Effector memory CD8-positive, alpha-beta T cell (primary cell): Measurements from ENCODE around the gene BAZ2A.
"Not testable (repeated sequence)": the region's sequence is repeated elsewhere in the genome, so short reads cannot be mapped to it uniquely, and the experiment has no call there.

Experiments
- ATAC-seq: fragments of 150-1000 bp; cut with Tn5 transposase; replicated peaks from 2 replicates; pipeline ENCODE4 v1.10.0; 2021; ENCODE audit warnings: mild to moderate bottlenecking, moderate library complexity
- DNase-seq, 3 experiments: peaks; one replicate each; pipeline ENCODE4 v3.0.0; 2021
- H3K27ac Mint-ChIP-seq, 2 donors: one replicate each; pipeline ENCODE4 v1.8.0; 2022; ENCODE audit warnings: mild to moderate bottlenecking in 2 of 2, mixed read lengths in 2 of 2, moderate library complexity in 2 of 2
- H3K27me3 Mint-ChIP-seq, 2 donors: one replicate each; pipeline ENCODE4 v1.8.0; 2022; ENCODE audit warnings: mixed read lengths in 2 of 2
- H3K36me3 Mint-ChIP-seq: one replicate; pipeline ENCODE4 v1.8.0; 2022; ENCODE audit warnings: mild to moderate bottlenecking, moderate library complexity, mixed read lengths; ENCODE audit not compliant: insufficient read depth
- H3K4me1 Mint-ChIP-seq, 2 donors: one replicate each; pipeline ENCODE4 v1.8.0; 2022; ENCODE audit warnings: low read depth in 2 of 2, mixed read lengths in 2 of 2
- H3K4me3 Mint-ChIP-seq, 2 donors: one replicate each; pipeline ENCODE4 v1.8.0; 2022; ENCODE audit warnings: mild to moderate bottlenecking in 2 of 2, mixed read lengths in 2 of 2, moderate library complexity in 2 of 2
- H3K9me3 Mint-ChIP-seq, 2 donors: one replicate each; pipeline ENCODE4 v1.8.0; 2022; ENCODE audit warnings: mixed read lengths in 2 of 2
- total RNA-seq, 9 experiments: gene quantifications; one replicate each; lab custom pipeline; 2026; lab: John Stamatoyannopoulos, UW

The BAZ2A gene
- total RNA-seq: 66.7 to 307 (median 149) reads per million in 9 experiments

GRCh38 chr12:56630180-56630632, at the start of gene BAZ2A:
Gene BAZ2A, minus strand, starts transcription at chr12:56630326. Its CDS starts 12,796 bp downstream, at chr12:56617530.
- peaks cover 61 to 70% of the 10 kb centered on the region in 2 donors for H3K4me1 Mint-ChIP-seq
- H3K9me3 Mint-ChIP-seq: no peaks in the 10 kb centered on the region
- peak within 1 kb of the TSS; percentile 83 to 95 for H3K27ac Mint-ChIP-seq
- no peaks in the 10 kb centered on the region for H3K27me3 Mint-ChIP-seq
- peak within 1 kb of the TSS; percentile 95 to 100 for H3K4me3 Mint-ChIP-seq
- peaks cover 45% of the 10 kb centered on the region for H3K36me3 Mint-ChIP-seq
- ATAC-seq (peak; percentile 75), DNase-seq (peak; percentile 73 to 75 (median 74))

GRCh38 chr12:56678852-56679251, 48.7 kb upstream of the BAZ2A start:
- DNase-seq (no peak), ATAC-seq (no peak)
- peak overlapping the region; percentile 8 to 31 for H3K4me3 Mint-ChIP-seq
- H3K4me1 Mint-ChIP-seq: peaks cover 28 to 57% of the 10 kb centered on the region in 2 donors
- no peaks in the 10 kb centered on the region for H3K9me3 Mint-ChIP-seq
- H3K36me3 Mint-ChIP-seq: peaks cover 72% of the 10 kb centered on the region
- no peaks in the 10 kb centered on the region for H3K27me3 Mint-ChIP-seq
- peak overlapping the region in 1 of 2 donors; percentile 99 for H3K27ac Mint-ChIP-seq

DNA sequence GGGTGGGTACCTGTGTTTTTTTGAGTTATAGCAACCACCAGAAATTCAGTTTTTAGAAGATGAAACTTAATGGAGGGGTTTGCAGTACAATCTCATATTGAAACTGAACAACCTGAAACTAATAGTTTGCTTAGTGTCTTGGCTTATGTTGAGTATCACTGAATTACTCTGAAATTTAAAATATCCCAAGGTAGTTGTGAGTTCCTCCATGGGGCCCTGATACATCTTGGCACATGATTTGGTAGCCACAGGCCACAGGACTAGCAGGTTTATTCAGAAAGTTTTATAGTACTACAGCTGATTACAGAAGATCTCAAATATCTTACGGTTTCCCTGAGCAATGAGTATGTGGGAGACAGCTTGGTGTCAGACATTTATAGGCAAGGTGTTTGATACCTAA, 47.6 kb upstream of the BAZ2A start:
- DNase-seq: no peak
- no peaks in the 10 kb centered on the region for H3K27me3 Mint-ChIP-seq
- peak; percentile 9 for ATAC-seq
- peaks cover 72% of the 10 kb centered on the region for H3K36me3 Mint-ChIP-seq
- H3K4me1 Mint-ChIP-seq: peaks cover 31 to 61% of the 10 kb centered on the region in 2 donors
- H3K4me3 Mint-ChIP-seq: no peak overlapping the region
- H3K27ac Mint-ChIP-seq: peak overlapping the region in 1 of 2 donors; percentile 56
- no peaks in the 10 kb centered on the region for H3K9me3 Mint-ChIP-seq

DNA sequence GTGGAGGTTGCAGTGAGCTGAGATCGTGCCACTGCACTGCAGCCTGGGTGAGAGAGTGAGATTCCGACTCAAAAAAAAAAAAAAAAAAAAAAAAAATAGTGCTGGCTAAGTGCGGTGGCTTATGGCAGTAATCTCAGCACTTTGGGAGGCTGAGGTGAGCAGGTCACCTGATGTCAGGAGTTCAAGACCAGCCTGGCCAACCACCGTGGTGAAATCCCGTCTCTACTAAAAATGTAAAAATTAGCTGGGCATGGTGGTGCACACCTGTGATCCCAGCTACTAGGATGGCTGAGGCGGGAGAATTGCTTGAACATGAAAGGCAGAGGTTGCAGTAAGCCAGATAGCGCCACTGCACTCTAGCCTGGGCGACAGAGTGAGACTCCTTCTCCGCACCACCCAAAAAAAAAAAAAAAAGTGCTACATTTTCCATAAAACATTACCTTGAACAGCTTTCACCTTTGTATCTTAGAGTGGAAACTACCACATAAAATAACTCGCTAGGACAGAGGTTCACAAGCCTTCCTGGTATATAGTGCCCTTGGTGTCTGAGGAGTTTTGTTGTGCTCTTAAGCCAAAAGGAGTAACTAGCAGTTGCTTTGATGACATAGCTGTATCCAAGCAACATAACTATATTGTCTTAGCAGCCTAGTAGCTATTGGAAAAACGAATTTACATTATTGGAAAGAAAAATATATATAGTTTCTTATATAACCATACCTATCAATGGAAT, 46.9 kb upstream of the BAZ2A start:
- H3K4me1 Mint-ChIP-seq: peaks cover 32 to 63% of the 10 kb centered on the region in 2 donors
- H3K36me3 Mint-ChIP-seq: peaks cover 74% of the 10 kb centered on the region
- ATAC-seq: peak; percentile 44
- H3K4me3 Mint-ChIP-seq: peak overlapping the region in 1 of 2 donors; percentile 45
- H3K27me3 Mint-ChIP-seq: no peaks in the 10 kb centered on the region
- DNase-seq: no peak
- no peak overlapping the region for H3K27ac Mint-ChIP-seq
- no peaks in the 10 kb centered on the region for H3K9me3 Mint-ChIP-seq

- peak overlapping the region; percentile 51 to 84 for H3K27ac Mint-ChIP-seq
These were observed 41.5 kb upstream of the BAZ2A start for GRCh38 chr12:56671608-56672007.

DNA sequence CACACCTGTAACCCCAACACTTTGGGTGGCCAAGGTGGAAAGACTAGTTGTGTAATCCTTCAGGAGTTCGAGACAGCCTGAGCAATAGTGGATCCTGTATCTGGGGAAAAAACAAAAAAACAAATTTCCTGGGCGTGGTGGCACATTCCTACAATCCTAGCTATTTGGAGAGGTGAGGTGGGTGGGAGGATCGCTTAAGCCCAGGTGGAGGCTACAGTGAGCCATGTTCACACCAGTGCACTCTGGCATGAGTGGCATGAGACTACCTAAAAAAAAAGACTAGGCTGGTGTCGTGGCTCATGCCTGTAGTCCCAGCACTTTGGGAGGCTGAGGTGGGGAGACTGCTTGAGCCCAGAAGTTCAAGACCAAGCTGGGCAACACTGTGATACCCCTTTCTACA, 40.7 kb upstream of the BAZ2A start:
- Mint-ChIP-seq H3K36me3 (peaks cover 92% of the 10 kb centered on the region), H3K27ac (no peak overlapping the region)

More at GRCh38 chr12:56671608-56672007, 41.5 kb upstream of the BAZ2A start:
- Mint-ChIP-seq H3K9me3 (no peaks in the 10 kb centered on the region), H3K36me3 (peaks cover 92% of the 10 kb centered on the region), H3K4me1 (peaks cover 20 to 32% of the 10 kb centered on the region in 2 donors), H3K27me3 (no peaks in the 10 kb centered on the region), H3K4me3 (peak overlapping the region in 1 of 2 donors; percentile 36)
- ATAC-seq (no peak), DNase-seq (no peak)

GRCh38 chr12:56668197-56668457, 38.0 kb upstream of the BAZ2A start:
- DNase-seq: no peak
- Mint-ChIP-seq H3K9me3 (no peaks in the 10 kb centered on the region), H3K27ac (peak overlapping the region in 1 of 2 donors; percentile 49), H3K4me1 (peaks cover 15 to 19% of the 10 kb centered on the region in 2 donors), H3K27me3 (no peaks in the 10 kb centered on the region), H3K36me3 (peaks cover 97% of the 10 kb centered on the region), H3K4me3 (no peak overlapping the region)
- no peak for ATAC-seq

More for the DNA sequence above, 40.7 kb upstream of the BAZ2A start:
- no peaks in the 10 kb centered on the region for H3K27me3 Mint-ChIP-seq
- H3K4me3 Mint-ChIP-seq: no peak overlapping the region
- peaks cover 17 to 27% of the 10 kb centered on the region in 2 donors for H3K4me1 Mint-ChIP-seq
- DNase-seq (no peak), ATAC-seq (no peak)
- H3K9me3 Mint-ChIP-seq: no peaks in the 10 kb centered on the region

DNA sequence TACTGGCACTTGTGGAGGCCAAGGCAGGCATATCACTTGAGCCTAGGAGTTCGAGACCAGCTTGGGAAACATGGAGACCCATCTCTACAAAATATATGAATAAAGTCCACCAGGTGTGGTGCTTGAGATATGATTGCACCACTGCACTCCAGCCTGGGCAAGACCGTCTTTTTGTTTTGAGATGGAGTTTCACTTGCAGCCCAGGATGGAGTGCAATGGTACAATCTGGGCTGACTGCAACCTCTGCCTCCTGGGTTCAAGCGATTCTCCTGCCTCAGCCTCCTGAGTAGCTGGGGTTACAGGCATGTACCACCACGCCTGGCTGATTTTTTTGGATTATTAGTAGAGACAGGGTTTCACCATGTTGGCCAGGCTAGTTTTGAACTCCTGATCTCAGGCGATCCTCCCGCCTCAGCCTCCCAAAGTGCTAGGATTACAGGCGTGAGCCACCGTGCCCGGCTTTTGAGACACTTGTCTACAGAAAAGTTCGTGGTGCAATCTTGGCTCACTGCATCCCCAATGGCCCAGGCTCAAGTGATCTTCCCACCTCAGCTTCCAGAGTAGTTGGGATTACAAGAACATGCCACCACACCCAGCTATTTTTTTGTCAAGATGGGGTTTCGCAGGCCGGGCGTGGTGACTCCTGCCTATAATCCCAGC, 32.0 kb upstream of the BAZ2A start:
- no peak overlapping the region for H3K4me3 Mint-ChIP-seq
- DNase-seq (no peak), ATAC-seq (no peak)
- no peaks in the 10 kb centered on the region for H3K9me3 Mint-ChIP-seq
- H3K27ac Mint-ChIP-seq: peak overlapping the region; percentile 76 to 78
- H3K27me3 Mint-ChIP-seq: no peaks in the 10 kb centered on the region
- peaks cover 60% of the 10 kb centered on the region for H3K36me3 Mint-ChIP-seq
- H3K4me1 Mint-ChIP-seq: peaks cover 2 to 5% of the 10 kb centered on the region in 2 donors

GRCh38 chr12:56661560-56661959, 31.4 kb upstream of the BAZ2A start:
- peak; percentile 36 for ATAC-seq
- Mint-ChIP-seq H3K4me1 (peaks cover 2 to 5% of the 10 kb centered on the region in 2 donors), H3K27me3 (no peaks in the 10 kb centered on the region), H3K4me3 (no peak overlapping the region), H3K9me3 (no peaks in the 10 kb centered on the region), H3K27ac (peak overlapping the region; percentile 76 to 78), H3K36me3 (peaks cover 54% of the 10 kb centered on the region)
- DNase-seq: no peak

GRCh38 chr12:56658921-56659320, 28.8 kb upstream of the BAZ2A start:
- H3K4me1 Mint-ChIP-seq: peaks cover 0 to 5% of the 10 kb centered on the region in 2 donors
- DNase-seq (no peak), ATAC-seq (no peak)
- H3K36me3 Mint-ChIP-seq: peaks cover 35% of the 10 kb centered on the region
- peak overlapping the region; percentile 23 to 38 for H3K27ac Mint-ChIP-seq
- H3K9me3 Mint-ChIP-seq: peaks cover 0 to 2% of the 10 kb centered on the region in 2 donors
- no peaks in the 10 kb centered on the region for H3K27me3 Mint-ChIP-seq
- no peak overlapping the region for H3K4me3 Mint-ChIP-seq

GRCh38 chr12:56657416-56658379, 27.6 kb upstream of the BAZ2A start:
- ATAC-seq (no peak), DNase-seq (no peak)
- Mint-ChIP-seq H3K36me3 (peaks cover 25% of the 10 kb centered on the region), H3K27me3 (no peaks in the 10 kb centered on the region), H3K4me3 (no peak overlapping the region), H3K4me1 (peaks cover 0 to 5% of the 10 kb centered on the region in 2 donors), H3K27ac (peak overlapping the region in 1 of 2 donors; percentile 38), H3K9me3 (peaks cover 0 to 9% of the 10 kb centered on the region in 2 donors)

DNA sequence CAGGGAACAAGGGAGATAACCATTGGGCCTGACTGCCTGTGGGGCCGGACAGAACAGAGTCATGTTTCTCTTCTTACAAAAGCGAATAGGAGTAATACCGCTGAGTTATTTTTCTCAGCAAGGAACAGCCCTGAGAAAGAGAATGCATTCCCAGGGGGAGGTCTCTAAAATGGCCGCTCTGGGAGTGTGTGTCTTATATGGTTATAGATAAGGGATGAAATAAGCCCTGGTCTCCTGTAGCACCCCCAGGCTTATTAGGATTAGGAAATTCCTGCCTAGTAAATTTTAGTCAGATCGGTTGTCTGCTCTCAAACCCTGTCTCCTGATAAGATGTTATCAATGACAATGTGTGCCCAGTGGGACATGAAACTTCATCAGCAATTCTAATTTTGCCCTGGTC, 23.7 kb upstream of the BAZ2A start:
- DNase-seq, H3K9me3 Mint-ChIP-seq, H3K4me3 Mint-ChIP-seq, ATAC-seq, H3K4me1 Mint-ChIP-seq, H3K27me3 Mint-ChIP-seq, H3K27ac Mint-ChIP-seq: not testable (repeated sequence)
- H3K36me3 Mint-ChIP-seq: peaks cover 11% of the 10 kb centered on the region

GRCh38 chr12:56648023-56648422, 17.9 kb upstream of the BAZ2A start:
- ATAC-seq, H3K4me3 Mint-ChIP-seq: not testable (repeated sequence)

More at GRCh38 chr12:56648023-56648422, 17.9 kb upstream of the BAZ2A start:
- H3K9me3 Mint-ChIP-seq, H3K27ac Mint-ChIP-seq, H3K27me3 Mint-ChIP-seq, DNase-seq: not testable (repeated sequence)
- Mint-ChIP-seq H3K4me1 (peaks cover 22 to 29% of the 10 kb centered on the region in 2 donors), H3K36me3 (peaks cover 36% of the 10 kb centered on the region)
